ENCODE data around the gene SWAP70. TPM values are rescaled to one million over a fixed set of nuclear protein-coding genes. Genes with fewer than 3 reads are reported as not detected.

The SWAP70 gene
- total and polyA plus RNA-seq, 9 of the 15 experiments (the other 6 are each of a cell fraction or from before 2014, with no cell fraction given), result 1.7 to 4.9 (median 3.9) TPM

DNA sequence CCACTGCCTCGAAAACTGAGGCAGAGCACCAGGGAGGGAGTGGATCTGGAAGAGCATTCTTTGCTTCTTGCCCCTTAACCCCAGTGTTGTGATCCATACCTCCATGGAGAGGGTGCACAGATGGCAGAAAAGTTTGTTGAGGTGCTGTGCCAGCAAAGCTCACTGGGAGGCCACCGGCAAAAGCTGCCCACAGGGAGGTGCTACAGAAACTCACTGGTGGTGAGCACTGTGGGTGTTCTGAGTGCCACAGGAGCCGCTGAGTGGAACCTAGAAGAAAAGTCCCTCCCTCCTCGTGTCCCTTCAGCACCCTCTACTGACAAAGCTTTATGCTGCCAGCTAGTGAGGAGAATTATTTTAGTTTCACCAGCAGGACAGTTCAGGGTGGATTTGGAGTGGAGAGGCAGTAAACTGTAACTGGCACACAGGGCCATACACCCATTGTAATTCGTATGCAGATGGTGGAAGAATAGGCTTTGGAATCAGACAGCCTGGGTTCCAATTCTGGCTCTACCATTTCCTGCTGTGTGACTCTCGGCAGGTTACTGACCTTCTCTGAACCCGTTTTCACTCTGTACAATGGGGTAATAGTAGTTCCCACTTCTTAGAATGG is 84.6 kb downstream of the SWAP70 start (continued):
- TF ChIP-seq ZNF318 (IDR thresholded peaks at IDR 0.05; ENCODE audit: borderline replicate concordance in 1 of 2, low read depth in 1 of 2) (no peak), YBX1 (IDR thresholded peaks at IDR 0.05) (no peak), KLF16 (IDR thresholded peaks at IDR 0.05) (no peak), NFIX (CRISPR knock-in tag; IDR thresholded peaks at IDR 0.05; ENCODE audit: low read depth) (no peak), JUND (IDR thresholded peaks at IDR 0.05; ENCODE audit: borderline replicate concordance, low read depth, low read length) (peak; percentile 21; the same call in 1 of the 2 replicates), JUND (tag; IDR thresholded peaks at IDR 0.05; ENCODE audit: borderline replicate concordance, low read depth, low read length) (no peak; the same call in 2 of the 3 replicates), CTBP1 (IDR thresholded peaks at IDR 0.05; ENCODE audit: borderline replicate concordance) (peak; percentile 12; the same call in 1 of the 2 replicates), PCBP2 (IDR thresholded peaks at IDR 0.05; ENCODE audit: low read depth, low read length, poor library complexity, severe bottlenecking) (no peak), NR0B1 (IDR thresholded peaks at IDR 0.05; ENCODE audit: partially characterized antibody) (no peak), ELF1 (tag; IDR thresholded peaks at IDR 0.05) (no peak), ESRRA (IDR thresholded peaks at IDR 0.05; ENCODE audit: borderline replicate concordance, low read depth) (peak; percentile 47; the same call in 1 of the 2 replicates), OTX1 (CRISPR knock-in tag; IDR thresholded peaks at IDR 0.05) (no peak), MTA3 (IDR thresholded peaks at IDR 0.05; ENCODE audit: borderline replicate concordance) (0 out of 2 replicates have a peak, but pooled peaks have one; percentile 20), ZNF197 (CRISPR knock-in tag; IDR thresholded peaks at IDR 0.05; ENCODE audit: low read depth) (no peak), BCOR (IDR thresholded peaks at IDR 0.05) (peak; percentile 98), RHOXF2B (CRISPR knock-in tag; conservative IDR thresholded peaks at IDR 0.05) (no peak), EGR1 (conservative IDR thresholded peaks at IDR 0.05) (no peak)
- TF ChIP-seq, protein P1, sequence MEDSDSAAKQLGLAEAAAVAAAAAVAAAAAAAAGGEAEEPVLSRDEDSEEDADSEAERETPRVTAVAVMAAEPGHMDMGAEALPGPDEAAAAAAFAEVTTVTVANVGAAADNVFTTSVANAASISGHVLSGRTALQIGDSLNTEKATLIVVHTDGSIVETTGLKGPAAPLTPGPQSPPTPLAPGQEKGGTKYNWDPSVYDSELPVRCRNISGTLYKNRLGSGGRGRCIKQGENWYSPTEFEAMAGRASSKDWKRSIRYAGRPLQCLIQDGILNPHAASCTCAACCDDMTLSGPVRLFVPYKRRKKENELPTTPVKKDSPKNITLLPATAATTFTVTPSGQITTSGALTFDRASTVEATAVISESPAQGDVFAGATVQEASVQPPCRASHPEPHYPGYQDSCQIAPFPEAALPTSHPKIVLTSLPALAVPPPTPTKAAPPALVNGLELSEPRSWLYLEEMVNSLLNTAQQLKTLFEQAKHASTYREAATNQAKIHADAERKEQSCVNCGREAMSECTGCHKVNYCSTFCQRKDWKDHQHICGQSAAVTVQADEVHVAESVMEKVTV (CRISPR knock-in tag; IDR thresholded peaks at IDR 0.05), result peak; percentile 81

Measured in K562 (cell line).